Gastroesophageal sphincter (tissue), 3 donors: ENCODE results near the gene VWA8.

Source experiments
- EP300 ChIP-seq: sonication (generic); formaldehyde crosslinking; IDR thresholded peaks from one replicate; pipeline ENCODE4 v1.6.1; 2017; ENCODE audit warnings: antibody characterized with exemption, mild to moderate bottlenecking
- POLR2A ChIP-seq, 2 donors: fragments of 450-650 bp; IDR thresholded peaks; one replicate each; pipeline ENCODE4 v1.6.1; 2017; ENCODE audit warnings: antibody characterized with exemption in 2 of 2, mild to moderate bottlenecking in 2 of 2, moderate library complexity in 1 of 2
- POLR2AphosphoS5 ChIP-seq: sonication (generic); formaldehyde crosslinking; IDR thresholded peaks from one replicate; pipeline ENCODE4 v1.6.1; 2017; ENCODE audit warnings: antibody characterized with exemption
- TF ChIP-seq, protein P1 (sequence below), 4 experiments: fragments of 200-600 bp in 2 of 4; fragments of 450-650 bp in 2 of 4; sonication (generic) in 1 of 4; IDR thresholded peaks; one replicate each; pipeline ENCODE4 v1.5.1; 2017 to 2019; ENCODE audit warnings: antibody characterized with exemption in 4 of 4, mild to moderate bottlenecking in 2 of 4, moderate library complexity in 2 of 4

DNA sequence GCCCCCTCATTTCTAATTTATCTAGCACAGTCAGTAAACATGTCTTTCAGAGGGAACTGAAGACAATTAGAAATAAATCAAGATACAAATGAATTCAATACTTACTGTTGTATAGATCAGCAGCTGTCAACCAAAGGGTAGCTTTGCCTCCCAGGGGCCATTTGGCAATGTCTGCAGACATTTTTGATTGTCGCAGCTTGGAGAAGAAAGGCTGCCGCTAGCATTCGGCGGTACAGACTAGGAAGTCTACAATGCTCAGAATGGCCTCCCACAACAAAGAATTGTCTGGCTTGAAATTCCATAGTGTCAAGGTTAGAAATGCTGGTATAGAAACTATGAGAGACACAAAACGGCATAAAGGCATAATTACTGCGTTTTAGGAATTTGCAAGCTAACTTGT, 412.0 kb downstream of the VWA8 start:
- TF ChIP-seq, protein P1, sequence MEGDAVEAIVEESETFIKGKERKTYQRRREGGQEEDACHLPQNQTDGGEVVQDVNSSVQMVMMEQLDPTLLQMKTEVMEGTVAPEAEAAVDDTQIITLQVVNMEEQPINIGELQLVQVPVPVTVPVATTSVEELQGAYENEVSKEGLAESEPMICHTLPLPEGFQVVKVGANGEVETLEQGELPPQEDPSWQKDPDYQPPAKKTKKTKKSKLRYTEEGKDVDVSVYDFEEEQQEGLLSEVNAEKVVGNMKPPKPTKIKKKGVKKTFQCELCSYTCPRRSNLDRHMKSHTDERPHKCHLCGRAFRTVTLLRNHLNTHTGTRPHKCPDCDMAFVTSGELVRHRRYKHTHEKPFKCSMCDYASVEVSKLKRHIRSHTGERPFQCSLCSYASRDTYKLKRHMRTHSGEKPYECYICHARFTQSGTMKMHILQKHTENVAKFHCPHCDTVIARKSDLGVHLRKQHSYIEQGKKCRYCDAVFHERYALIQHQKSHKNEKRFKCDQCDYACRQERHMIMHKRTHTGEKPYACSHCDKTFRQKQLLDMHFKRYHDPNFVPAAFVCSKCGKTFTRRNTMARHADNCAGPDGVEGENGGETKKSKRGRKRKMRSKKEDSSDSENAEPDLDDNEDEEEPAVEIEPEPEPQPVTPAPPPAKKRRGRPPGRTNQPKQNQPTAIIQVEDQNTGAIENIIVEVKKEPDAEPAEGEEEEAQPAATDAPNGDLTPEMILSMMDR (IDR thresholded peaks at IDR 0.05): no peak
- TF ChIP-seq POLR2A (IDR thresholded peaks at IDR 0.05) (no peak), EP300 (no peak), POLR2AphosphoS5 (no peak)
